Brain microvascular endothelial cell (primary cell): ENCODE measurements around the gene NELFB.

Source experiments
- DNase-seq: peaks from one replicate; pipeline ENCODE4 v3.0.0-alpha.2; 2020
- H3K27ac ChIP-seq: fragments of 250-450 bp; sonication (Bioruptor Pico); 2 replicates; pipeline ENCODE4 v1.5.1; 2020; ENCODE audit warnings: mild to moderate bottlenecking, moderate library complexity
- H3K27me3 ChIP-seq: fragments of 250-450 bp; sonication (Bioruptor Pico); replicated peaks from 2 replicates; pipeline ENCODE4 v1.5.1; 2020; ENCODE audit warnings: mild to moderate bottlenecking
- H3K36me3 ChIP-seq: fragments of 250-450 bp; sonication (Bioruptor Pico); replicated peaks from 2 replicates; pipeline ENCODE4 v1.5.1; 2020; ENCODE audit warnings: mild to moderate bottlenecking
- H3K4me3 ChIP-seq: 2 replicates; pipeline ENCODE4 v1.5.1; 2011; ENCODE audit warnings: low read depth, mild to moderate bottlenecking, control low read depth, low read length, moderate library complexity
- in situ Hi-C: cut with HindIII; loops from 2 replicates; pipeline ENCODE4 v1.10.0; 2017; ENCODE audit warnings: low sequenced_read_pairs, low pct_ligation_motif_present
- TF ChIP-seq, protein P1 (sequence below): IDR thresholded peaks from 2 replicates; pipeline ENCODE4 v1.5.1; 2011; ENCODE audit warnings: low read depth, mild to moderate bottlenecking, moderate library complexity, low read length, control low read depth, inconsistent platforms; ENCODE audit errors: missing control alignments

NELFB gene

DNA sequence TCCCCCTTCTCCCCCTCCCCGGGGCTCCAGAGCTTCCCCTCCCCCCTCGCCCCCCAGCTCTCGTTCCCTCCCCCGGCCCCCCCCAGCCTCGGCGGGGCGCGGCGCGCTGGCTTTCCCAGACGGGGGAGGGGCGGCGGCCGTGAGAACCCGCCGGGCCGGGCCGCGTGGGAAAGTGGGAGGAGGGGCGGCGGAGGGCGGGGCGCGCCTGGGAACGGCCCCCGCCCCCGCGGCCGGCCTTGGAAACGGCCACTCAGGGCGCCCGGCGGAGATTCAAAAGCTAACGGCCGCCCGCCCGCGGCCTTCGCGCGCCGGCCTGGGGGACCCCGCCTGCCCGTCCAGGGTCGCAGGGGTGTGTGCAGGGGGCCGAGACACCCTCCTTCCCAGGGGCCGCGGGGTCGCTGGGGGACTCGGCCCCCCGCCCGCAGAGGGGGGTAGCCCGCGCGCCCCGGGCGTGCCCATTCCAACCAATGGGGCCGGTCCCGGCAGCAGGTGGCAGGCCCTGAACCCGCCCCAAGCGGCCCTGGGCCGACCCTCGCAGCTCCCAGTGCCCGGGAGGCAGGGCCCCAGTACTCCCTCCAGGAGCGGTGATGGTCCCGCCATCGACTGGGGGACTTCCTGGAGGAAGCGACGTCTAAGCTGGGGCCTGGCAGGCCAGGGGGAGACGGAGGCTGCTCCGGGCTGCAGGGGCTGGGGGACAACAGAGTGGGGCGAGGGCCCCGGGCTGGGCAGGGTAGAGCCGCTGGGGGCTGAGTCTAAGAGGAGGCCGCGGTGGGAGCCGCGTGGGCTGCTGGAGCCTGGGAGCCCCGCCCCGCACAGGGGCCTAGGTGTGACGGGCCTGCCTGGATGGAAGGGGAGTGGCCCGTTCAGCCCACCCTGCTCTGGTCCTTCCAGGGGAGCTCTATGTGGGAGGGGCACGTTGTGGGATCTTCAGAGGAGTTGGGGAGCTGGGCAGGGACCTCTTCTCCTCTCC is 61.2 kb downstream of the NELFB start:
- no peak overlapping the region for H3K27ac ChIP-seq
- H3K36me3 ChIP-seq, result no peaks in the 10 kb centered on the region
- TF ChIP-seq, protein P1, sequence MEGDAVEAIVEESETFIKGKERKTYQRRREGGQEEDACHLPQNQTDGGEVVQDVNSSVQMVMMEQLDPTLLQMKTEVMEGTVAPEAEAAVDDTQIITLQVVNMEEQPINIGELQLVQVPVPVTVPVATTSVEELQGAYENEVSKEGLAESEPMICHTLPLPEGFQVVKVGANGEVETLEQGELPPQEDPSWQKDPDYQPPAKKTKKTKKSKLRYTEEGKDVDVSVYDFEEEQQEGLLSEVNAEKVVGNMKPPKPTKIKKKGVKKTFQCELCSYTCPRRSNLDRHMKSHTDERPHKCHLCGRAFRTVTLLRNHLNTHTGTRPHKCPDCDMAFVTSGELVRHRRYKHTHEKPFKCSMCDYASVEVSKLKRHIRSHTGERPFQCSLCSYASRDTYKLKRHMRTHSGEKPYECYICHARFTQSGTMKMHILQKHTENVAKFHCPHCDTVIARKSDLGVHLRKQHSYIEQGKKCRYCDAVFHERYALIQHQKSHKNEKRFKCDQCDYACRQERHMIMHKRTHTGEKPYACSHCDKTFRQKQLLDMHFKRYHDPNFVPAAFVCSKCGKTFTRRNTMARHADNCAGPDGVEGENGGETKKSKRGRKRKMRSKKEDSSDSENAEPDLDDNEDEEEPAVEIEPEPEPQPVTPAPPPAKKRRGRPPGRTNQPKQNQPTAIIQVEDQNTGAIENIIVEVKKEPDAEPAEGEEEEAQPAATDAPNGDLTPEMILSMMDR, result no peak
- in situ Hi-C loops, result no loop called here
- no peak for DNase-seq
- H3K4me3 ChIP-seq, result peak overlapping the region; percentile 3
- no peaks in the 10 kb centered on the region for H3K27me3 ChIP-seq

DNA sequence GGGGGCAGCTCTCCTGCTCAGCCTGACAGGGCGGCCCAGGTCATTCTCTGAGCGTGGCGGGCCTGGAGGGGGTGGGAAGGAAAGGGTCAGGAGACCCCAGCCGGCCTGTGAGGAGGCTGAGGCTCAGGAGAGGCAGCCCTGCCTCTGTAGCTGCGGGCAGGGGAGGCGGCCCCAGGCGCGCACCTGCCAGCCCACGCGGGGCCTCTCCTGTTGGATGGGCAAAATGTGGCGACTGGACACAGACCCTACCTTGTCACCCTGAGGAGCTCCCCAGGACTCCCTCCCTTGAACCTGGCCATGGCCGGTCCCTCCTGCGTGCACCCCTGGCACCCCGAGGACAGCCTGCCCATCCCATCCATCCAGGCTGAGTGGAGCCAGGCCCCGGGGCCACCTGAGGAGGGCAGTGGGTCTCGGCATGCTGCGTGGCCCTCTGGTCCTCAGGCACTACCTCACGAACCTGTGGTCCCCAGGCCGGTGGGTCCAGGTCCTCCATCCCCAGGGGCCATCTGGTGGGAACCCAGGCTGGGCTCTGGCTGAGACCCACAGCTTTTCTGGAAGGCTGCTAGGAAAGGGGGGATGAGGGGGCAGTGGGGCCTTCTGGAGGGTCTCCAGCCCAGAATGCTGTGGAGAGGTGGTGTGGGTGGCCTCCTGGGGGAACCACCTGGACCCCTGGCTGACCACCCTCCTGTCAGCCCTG is 62.0 kb downstream of the NELFB start:
- in situ Hi-C loops, result no loop called here
- H3K27me3 ChIP-seq, result no peaks in the 10 kb centered on the region
- no peak overlapping the region for H3K27ac ChIP-seq
- no peaks in the 10 kb centered on the region for H3K36me3 ChIP-seq
- TF ChIP-seq, protein P1, result no peak
- no peak for DNase-seq
- H3K4me3 ChIP-seq, result no peak overlapping the region

DNA sequence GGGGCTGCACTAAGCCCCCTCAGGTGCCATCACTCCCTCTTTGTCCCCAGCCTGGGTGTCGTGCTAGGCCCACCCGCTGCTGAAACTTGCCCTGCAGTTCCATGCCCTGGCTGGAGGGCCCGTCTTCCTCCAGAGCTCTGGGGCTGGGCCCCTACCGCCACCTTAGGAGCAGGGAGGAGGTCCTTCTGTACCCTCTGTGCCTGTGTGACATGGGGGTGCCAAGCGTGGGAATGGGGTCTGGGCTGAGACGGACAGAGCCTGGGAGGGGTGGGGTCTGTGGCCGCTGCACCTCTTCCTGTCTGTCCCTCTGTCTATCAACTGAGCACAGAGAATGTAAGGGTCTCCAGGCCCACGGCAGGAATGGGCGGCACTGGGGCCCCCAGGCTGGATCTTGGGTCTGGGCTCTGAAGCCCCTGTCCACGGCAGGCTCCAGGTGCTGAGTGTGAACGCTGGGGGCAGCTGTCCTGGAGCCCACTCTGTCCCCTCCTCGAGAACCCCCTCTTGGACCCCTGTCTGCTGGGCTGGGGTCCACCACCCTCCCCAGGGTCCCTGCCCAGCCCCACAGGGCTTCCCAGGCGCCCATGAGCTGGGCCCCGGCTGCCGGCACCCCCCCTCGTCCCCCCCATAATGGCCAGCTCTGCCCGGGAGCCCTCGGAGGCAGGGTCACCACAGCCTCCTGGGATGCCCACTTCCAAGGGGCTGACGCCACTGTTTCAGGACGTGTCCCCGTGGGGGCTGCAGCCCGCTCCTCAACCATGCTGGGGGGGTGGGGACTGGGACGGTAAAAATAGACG is 62.8 kb downstream of the NELFB start:
- no peaks in the 10 kb centered on the region for H3K36me3 ChIP-seq
- no peak overlapping the region for H3K4me3 ChIP-seq
- no peaks in the 10 kb centered on the region for H3K27me3 ChIP-seq
- H3K27ac ChIP-seq, result no peak overlapping the region
- in situ Hi-C loops, result no loop called here
- TF ChIP-seq, protein P1, result no peak
- DNase-seq, result no peak

DNA sequence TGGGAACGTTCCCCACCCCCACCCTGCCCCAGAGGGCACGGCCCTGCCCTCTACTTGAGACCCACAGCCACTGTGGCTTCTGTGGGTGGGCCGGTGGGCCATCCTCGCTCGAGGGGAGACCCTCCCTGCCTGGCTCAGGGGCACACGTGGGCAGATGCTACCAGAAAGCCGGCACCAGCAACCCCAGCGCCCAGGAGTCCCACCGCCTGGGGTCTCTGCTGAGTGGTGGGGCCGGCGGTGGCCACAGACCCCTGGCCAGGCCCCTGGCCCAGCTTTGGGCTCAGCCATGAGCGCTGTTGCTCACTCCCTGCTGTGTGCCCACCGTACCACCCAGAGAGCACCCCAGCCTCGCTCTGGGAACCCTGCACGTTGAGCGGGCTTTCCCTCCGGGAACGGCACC is 63.5 kb downstream of the NELFB start:
- no peak overlapping the region for H3K4me3 ChIP-seq
- in situ Hi-C loops, result no loop called here
- H3K27me3 ChIP-seq, result no peaks in the 10 kb centered on the region
- H3K27ac ChIP-seq, result no peak overlapping the region
- no peaks in the 10 kb centered on the region for H3K36me3 ChIP-seq
- TF ChIP-seq, protein P1, result no peak
- no peak for DNase-seq

DNA sequence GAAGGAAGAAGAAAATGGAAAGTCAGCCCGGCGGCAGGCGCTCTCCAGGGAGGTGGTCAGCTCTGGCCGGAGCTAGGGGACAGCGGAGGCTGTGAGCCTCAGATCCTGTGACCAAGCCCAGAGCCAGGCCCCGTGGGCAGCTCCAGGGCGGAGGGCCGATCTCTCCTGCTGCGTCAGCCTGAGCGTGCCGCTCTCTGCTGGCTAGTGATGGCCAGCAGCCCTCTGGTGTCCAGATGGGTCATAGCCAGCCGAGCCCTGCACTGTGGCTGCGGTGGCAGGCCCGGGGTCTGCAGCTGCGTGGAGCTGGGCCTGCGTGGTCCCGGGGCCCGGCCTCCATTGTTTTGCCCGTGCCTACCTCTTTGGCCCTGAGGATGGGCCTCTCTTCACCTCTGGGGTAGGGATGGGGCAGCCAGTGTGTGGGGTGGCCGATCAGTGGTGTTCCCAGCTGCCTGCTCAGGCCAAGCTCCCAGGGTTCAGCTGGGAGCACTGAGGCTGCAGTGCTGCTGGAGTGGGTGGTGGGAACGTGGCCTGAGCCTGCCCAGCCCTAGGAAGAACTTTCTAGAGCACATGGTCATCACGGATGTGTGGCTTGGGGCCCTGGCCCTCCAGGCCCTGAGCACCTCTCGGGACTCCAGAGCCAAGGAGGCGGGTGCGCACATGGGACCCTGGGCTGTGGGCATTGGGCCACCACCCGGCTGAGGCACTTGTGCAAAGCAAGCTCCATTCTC is 64.0 kb downstream of the NELFB start:
- no peak overlapping the region for H3K27ac ChIP-seq
- no peaks in the 10 kb centered on the region for H3K27me3 ChIP-seq
- in situ Hi-C loops, result no loop called here
- H3K4me3 ChIP-seq, result no peak overlapping the region
- TF ChIP-seq, protein P1, result peak; percentile 86
- DNase-seq, result peak; percentile 48
- no peaks in the 10 kb centered on the region for H3K36me3 ChIP-seq
